Measurements from ENCODE around the gene WDR86.
A peak's percentile ranks its signal among the peaks of the same experiment; 100 is the strongest.

The WDR86 gene

GRCh38 chr7:151451156-151451555, 41.3 kb upstream of the WDR86 start:
- Histone ChIP-seq H3K36me3 (no peaks in the 10 kb centered on the region), H3K27me3 (no peaks in the 10 kb centered on the region), H3K4me1 (no peaks in the 10 kb centered on the region), H3K9me3 (no peaks in the 10 kb centered on the region), H3K4me3 (ENCODE audit: low read depth, low read length) (no peak overlapping the region)
- no peak for TF ChIP-seq CTCF (IDR thresholded peaks at IDR 0.05; ENCODE audit: low read depth, low read length)
- DNase-seq: no peak

GRCh38 chr7:151449990-151450389, 40.2 kb upstream of the WDR86 start:
- no peaks in the 10 kb centered on the region for H3K4me1 ChIP-seq
- no peaks in the 10 kb centered on the region for H3K36me3 ChIP-seq
- H3K9me3 ChIP-seq: no peaks in the 10 kb centered on the region
- no peak for TF ChIP-seq CTCF (IDR thresholded peaks at IDR 0.05; ENCODE audit: low read depth, low read length)
- DNase-seq: no peak
- no peak overlapping the region for H3K4me3 ChIP-seq (ENCODE audit: low read depth, low read length)
- no peaks in the 10 kb centered on the region for H3K27me3 ChIP-seq

- no peaks in the 10 kb centered on the region for H3K9me3 ChIP-seq
- peak; percentile 75 for DNase-seq
- H3K4me3 ChIP-seq (ENCODE audit: low read depth, low read length): peak overlapping the region; percentile 43
Measured at GRCh38 chr7:151448261-151449252, 38.7 kb upstream of the WDR86 start.

GRCh38 chr7:151447901-151448260, 38.0 kb upstream of the WDR86 start:
- no peak overlapping the region for H3K4me3 ChIP-seq (ENCODE audit: low read depth, low read length)
- no peak for TF ChIP-seq CTCF (IDR thresholded peaks at IDR 0.05; ENCODE audit: low read depth, low read length)

More at GRCh38 chr7:151448261-151449252, 38.7 kb upstream of the WDR86 start:
- no peaks in the 10 kb centered on the region for H3K27me3 ChIP-seq
- no peaks in the 10 kb centered on the region for H3K36me3 ChIP-seq
- peak; percentile 81 for TF ChIP-seq CTCF (IDR thresholded peaks at IDR 0.05; ENCODE audit: low read depth, low read length)
- H3K4me1 ChIP-seq: no peaks in the 10 kb centered on the region

GRCh38 chr7:151447312-151447711, 37.5 kb upstream of the WDR86 start:
- no peaks in the 10 kb centered on the region for H3K27me3 ChIP-seq
- DNase-seq: no peak
- no peaks in the 10 kb centered on the region for H3K36me3 ChIP-seq
- TF ChIP-seq CTCF (IDR thresholded peaks at IDR 0.05; ENCODE audit: low read depth, low read length): no peak
- H3K4me3 ChIP-seq (ENCODE audit: low read depth, low read length): no peak overlapping the region
- H3K4me1 ChIP-seq: no peaks in the 10 kb centered on the region
- no peaks in the 10 kb centered on the region for H3K9me3 ChIP-seq

More at GRCh38 chr7:151447901-151448260, 38.0 kb upstream of the WDR86 start:
- no peaks in the 10 kb centered on the region for H3K9me3 ChIP-seq
- no peak for DNase-seq
- no peaks in the 10 kb centered on the region for H3K36me3 ChIP-seq
- no peaks in the 10 kb centered on the region for H3K4me1 ChIP-seq
- H3K27me3 ChIP-seq: no peaks in the 10 kb centered on the region

GRCh38 chr7:151446412-151446811, 36.6 kb upstream of the WDR86 start:
- no peak overlapping the region for H3K4me3 ChIP-seq (ENCODE audit: low read depth, low read length)
- no peaks in the 10 kb centered on the region for H3K36me3 ChIP-seq
- TF ChIP-seq CTCF (IDR thresholded peaks at IDR 0.05; ENCODE audit: low read depth, low read length): no peak
- H3K4me1 ChIP-seq: no peaks in the 10 kb centered on the region
- no peaks in the 10 kb centered on the region for H3K9me3 ChIP-seq
- DNase-seq: no peak
- H3K27me3 ChIP-seq: no peaks in the 10 kb centered on the region

All from BE2C (cell line).